ENCODE measurements around the gene SLC25A11. TPM values are rescaled to one million over a fixed set of nuclear protein-coding genes. Genes with fewer than 3 reads are reported as not detected.

SLC25A11 gene
- total and polyA plus RNA-seq, 2 donors (not counting 3 experiments of a cell fraction or from before 2014, with no cell fraction given), result 58.2 to 95.2 TPM

DNA sequence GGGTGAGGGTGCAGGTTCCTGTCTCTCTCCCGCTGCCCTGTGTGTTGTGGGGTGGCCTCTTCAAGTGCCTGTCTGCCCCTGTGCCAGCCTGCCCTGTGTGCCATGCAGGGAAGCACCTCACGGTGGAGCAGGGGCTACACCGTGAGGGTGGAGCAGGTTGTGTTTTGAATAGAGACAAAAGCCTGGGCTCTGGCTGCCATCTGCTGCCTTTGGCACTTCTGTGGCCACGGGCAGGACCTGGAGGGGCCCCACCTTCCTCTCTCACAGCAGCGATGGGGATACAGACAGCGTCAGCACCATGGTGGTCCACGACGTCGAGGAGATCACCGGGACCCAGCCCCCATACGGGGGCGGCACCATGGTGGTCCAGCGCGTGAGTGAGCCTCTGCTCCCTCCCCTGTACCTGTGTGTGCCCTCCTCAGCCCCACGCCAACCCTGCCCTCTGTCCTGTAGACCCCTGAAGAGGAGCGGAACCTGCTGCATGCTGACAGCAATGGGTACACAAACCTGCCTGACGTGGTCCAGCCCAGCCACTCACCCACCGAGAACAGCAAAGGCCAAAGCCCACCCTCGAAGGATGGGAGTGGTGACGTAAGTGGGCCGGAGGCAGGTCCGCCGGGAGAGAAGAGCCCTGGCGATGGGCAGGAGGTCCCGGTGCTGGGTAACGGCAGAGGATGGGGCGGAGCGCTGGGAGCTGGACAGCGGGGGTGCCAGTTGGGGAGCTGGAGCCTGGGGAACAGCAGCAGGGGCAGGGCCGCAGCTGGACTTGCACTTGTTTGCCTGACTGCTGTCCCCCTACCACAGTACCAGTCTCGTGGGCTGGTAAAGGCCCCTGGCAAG lies 45.9 kb downstream of the SLC25A11 start:
- dilution Hi-C loops (cut with MboI; ENCODE audit: extremely low pct_ligation_motif_present, low sequenced_read_pairs), result no loop called here
- DNase-seq (ENCODE audit: low read depth, low spot score) (no peak), FAIRE-seq (no peak)
- no peak for TF ChIP-seq JUN (IDR thresholded peaks at IDR 0.05; ENCODE audit: borderline replicate concordance, insufficient read depth, insufficient read length, low read depth)
- no peak for TF ChIP-seq MAX (IDR thresholded peaks at IDR 0.05; ENCODE audit: insufficient read depth, insufficient read length)
- no peak for TF ChIP-seq EZH2 (IDR thresholded peaks at IDR 0.05; ENCODE audit: borderline replicate concordance, low read depth, low read length, severe bottlenecking)
- TF ChIP-seq MYC (IDR thresholded peaks at IDR 0.05; ENCODE audit: low read depth, low read length), result no peak
- no peak for TF ChIP-seq GATA2 (IDR thresholded peaks at IDR 0.05; ENCODE audit: insufficient read depth, insufficient read length, low read depth, low read length)
- TF ChIP-seq POLR2A (IDR thresholded peaks at IDR 0.05; ENCODE audit: low read depth, low read length), result no peak
- no peak for TF ChIP-seq FOS (IDR thresholded peaks at IDR 0.05; ENCODE audit: borderline replicate concordance, insufficient read depth, low read length)
- TF ChIP-seq POLR2AphosphoS5 (IDR thresholded peaks at IDR 0.05; ENCODE audit: insufficient read depth, low read depth, low read length), result no peak
- Histone ChIP-seq H3K9me1 (replicated peaks; ENCODE audit: control insufficient read depth, extremely low read depth, insufficient read depth, low read length) (no peaks in the 10 kb centered on the region), H3K9ac (replicated peaks; ENCODE audit: extremely low read depth, insufficient read depth, low read length) (no peak overlapping the region), H3K9me3 (replicated peaks; ENCODE audit: control insufficient read depth, insufficient read depth, low read length) (no peaks in the 10 kb centered on the region), H3K4me2 (ENCODE audit: insufficient read depth, low read length) (no peak overlapping the region), H3K79me2 (ENCODE audit: control insufficient read depth, insufficient read depth, low read length) (no peaks in the 10 kb centered on the region), H4K20me1 (replicated peaks; ENCODE audit: control insufficient read depth, extremely low read depth, insufficient read depth, low read length) (no peaks in the 10 kb centered on the region), H3K27ac (ENCODE audit: insufficient read depth, low read depth, low read length) (no peak overlapping the region), H3K27me3 (ENCODE audit: control insufficient read depth in 2 of 2, insufficient read depth in 2 of 2, low read length in 2 of 2) (no peaks in the 10 kb centered on the region), H2AFZ (ENCODE audit: low read depth, low read length) (no peak overlapping the region), H3K4me1 (ENCODE audit: control insufficient read depth, extremely low read depth, insufficient read depth, low read length) (no peaks in the 10 kb centered on the region), H3K4me3 (replicated peaks in 1 of 3; ENCODE audit: insufficient read depth in 1 of 3, low read depth in 1 of 3, low read length in 3 of 3) (no peak overlapping the region), H3K36me3 (ENCODE audit: control insufficient read depth in 2 of 2, extremely low read depth in 1 of 2, insufficient read depth in 2 of 2, low read length in 2 of 2) (peaks cover 0 to 65% of the 10 kb centered on the region in 2 experiments)
- ChIA-PET POLR2A (no interaction called here), CTCF (interaction anchor here (1.1 kb wide), 1 partner anchor 184 kb away, joined by 6 read pairs; the partner anchor contains the start of gene ARRB2)
- BruUV-seq (replicated peaks), result no TSS peak
- intact Hi-C loops (cut with micrococcal nuclease), result no loop called here
